Thymus (tissue), 11 donors: Measurements from ENCODE around the gene C1QC. TPM values are rescaled to one million over a fixed set of nuclear protein-coding genes. Genes with fewer than 3 reads are reported as not detected.
A peak's percentile ranks its signal among the peaks of the same experiment; 100 is the strongest.

Source experiments
- DNase-seq, 9 donors: peaks; one replicate each; pipeline ENCODE4 v3.0.0-alpha.2; 2013; ENCODE audit warnings: low spot score in 9 of 9, low read depth in 6 of 9, missing footprints in 1 of 9
- H3K27ac ChIP-seq, 2 donors: one replicate each; pipeline ENCODE4 v1.5.1; 2013; ENCODE audit warnings: control low read depth in 1 of 2, low read depth in 1 of 2, low read length in 1 of 2, mild to moderate bottlenecking in 1 of 2, moderate library complexity in 1 of 2
- H3K27me3 ChIP-seq, 2 donors: one replicate each; pipeline ENCODE4 v1.5.1; 2013; ENCODE audit warnings: low read length in 1 of 2; ENCODE audit not compliant: control insufficient read depth in 2 of 2, insufficient read depth in 1 of 2
- H3K36me3 ChIP-seq, 2 donors: one replicate each; pipeline ENCODE4 v1.5.1; 2013; ENCODE audit warnings: low read length in 1 of 2, mild to moderate bottlenecking in 1 of 2, moderate library complexity in 1 of 2; ENCODE audit not compliant: control insufficient read depth in 2 of 2, insufficient read depth in 2 of 2
- H3K4me1 ChIP-seq, 2 donors: one replicate each; pipeline ENCODE4 v1.5.1; 2013; ENCODE audit warnings: low read length in 2 of 2; ENCODE audit not compliant: control insufficient read depth in 2 of 2, insufficient read depth in 2 of 2
- H3K4me3 ChIP-seq, 2 donors: one replicate each; pipeline ENCODE4 v1.5.1; 2013; ENCODE audit warnings: low read length in 2 of 2, control low read depth in 1 of 2, mild to moderate bottlenecking in 1 of 2
- H3K9me3 ChIP-seq, 2 donors: one replicate each; pipeline ENCODE4 v1.5.1; 2013; ENCODE audit warnings: low read length in 1 of 2, mild to moderate bottlenecking in 1 of 2; ENCODE audit not compliant: control insufficient read depth in 2 of 2, insufficient read depth in 1 of 2
- WGBS: extraction: QIAGEN DNeasy Blood & Tissue Kit; methylation state at CpG from one replicate; pipeline ENCODE4 v1.1.7; 2013; 5-methylcytosine and 5-hydroxymethylcytosine counted together
- polyA plus RNA-seq: library from polyadenylated mRNA; stranded (reverse); fragments of 200-250 nt; gene quantifications from one replicate; pipeline ENCODE4 v1.2.3, GENCODE V29; 2013
- total RNA-seq: library from RNA; stranded (reverse); fragments of 120-200 nt; gene quantifications from one replicate; pipeline ENCODE4 v1.2.4, GENCODE V29; 2013
- donor health status: healthy.

C1QC gene
- total and polyA plus RNA-seq, 2 donors: 83.0 to 129 TPM

DNA sequence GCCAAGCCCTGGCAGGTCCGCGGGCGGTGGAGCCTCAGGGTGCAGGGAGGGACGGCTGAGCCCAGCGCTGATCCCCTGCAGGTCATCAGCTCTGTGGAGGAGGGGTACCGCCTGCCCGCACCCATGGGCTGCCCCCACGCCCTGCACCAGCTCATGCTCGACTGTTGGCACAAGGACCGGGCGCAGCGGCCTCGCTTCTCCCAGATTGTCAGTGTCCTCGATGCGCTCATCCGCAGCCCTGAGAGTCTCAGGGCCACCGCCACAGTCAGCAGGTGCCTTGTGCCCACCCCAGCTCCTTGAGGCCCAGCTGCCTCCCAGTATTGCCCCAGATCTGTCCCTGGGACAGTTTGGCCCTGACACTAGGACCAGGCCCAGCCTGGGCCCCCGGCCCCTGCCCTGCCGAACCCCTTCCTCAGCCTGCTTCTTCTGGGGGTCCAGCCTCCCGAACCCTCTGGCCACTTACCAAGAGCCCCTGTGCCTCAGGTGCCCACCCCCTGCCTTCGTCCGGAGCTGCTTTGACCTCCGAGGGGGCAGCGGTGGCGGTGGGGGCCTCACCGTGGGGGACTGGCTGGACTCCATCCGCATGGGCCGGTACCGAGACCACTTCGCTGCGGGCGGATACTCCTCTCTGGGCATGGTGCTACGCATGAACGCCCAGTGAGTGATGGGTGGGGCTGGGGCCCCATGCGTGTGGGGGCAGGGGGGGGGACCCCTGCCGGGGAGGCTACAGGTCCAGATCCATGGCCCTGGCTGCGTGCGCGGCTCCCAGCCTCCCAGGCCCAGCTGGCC is 42.4 kb upstream of the C1QC start:
- 91% methylated on average over 39 of the region's 39 CpGs for WGBS
- DNase-seq: no peak
- H3K27ac ChIP-seq: no peak overlapping the region
- no peaks in the 10 kb centered on the region for H3K9me3 ChIP-seq
- peaks cover 0 to 2% of the 10 kb centered on the region in 2 donors for H3K27me3 ChIP-seq
- no peaks in the 10 kb centered on the region for H3K36me3 ChIP-seq
- no peak overlapping the region for H3K4me3 ChIP-seq
- no peaks in the 10 kb centered on the region for H3K4me1 ChIP-seq

DNA sequence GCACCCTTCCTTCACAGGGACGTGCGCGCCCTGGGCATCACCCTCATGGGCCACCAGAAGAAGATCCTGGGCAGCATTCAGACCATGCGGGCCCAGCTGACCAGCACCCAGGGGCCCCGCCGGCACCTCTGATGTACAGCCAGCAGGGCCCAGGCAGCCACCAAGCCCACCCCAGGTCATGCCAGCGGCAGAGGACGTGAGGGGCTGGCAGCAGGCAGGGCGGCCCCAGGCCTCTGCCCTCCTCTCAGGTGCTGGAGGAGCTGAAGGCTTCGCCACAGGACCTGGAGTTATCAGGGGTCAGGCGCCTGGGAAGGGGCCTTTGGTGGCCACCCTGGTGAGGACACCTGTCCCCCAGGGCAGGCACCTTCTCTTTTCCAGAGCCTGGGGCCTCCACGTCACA is 41.8 kb upstream of the C1QC start:
- Histone ChIP-seq H3K9me3 (no peaks in the 10 kb centered on the region), H3K36me3 (no peaks in the 10 kb centered on the region), H3K27ac (no peak overlapping the region), H3K27me3 (peaks cover 0 to 4% of the 10 kb centered on the region in 2 donors), H3K4me1 (no peaks in the 10 kb centered on the region), H3K4me3 (no peak overlapping the region)
- DNase-seq: no peak
- WGBS: 96% methylated on average over 12 of the region's 12 CpGs

DNA sequence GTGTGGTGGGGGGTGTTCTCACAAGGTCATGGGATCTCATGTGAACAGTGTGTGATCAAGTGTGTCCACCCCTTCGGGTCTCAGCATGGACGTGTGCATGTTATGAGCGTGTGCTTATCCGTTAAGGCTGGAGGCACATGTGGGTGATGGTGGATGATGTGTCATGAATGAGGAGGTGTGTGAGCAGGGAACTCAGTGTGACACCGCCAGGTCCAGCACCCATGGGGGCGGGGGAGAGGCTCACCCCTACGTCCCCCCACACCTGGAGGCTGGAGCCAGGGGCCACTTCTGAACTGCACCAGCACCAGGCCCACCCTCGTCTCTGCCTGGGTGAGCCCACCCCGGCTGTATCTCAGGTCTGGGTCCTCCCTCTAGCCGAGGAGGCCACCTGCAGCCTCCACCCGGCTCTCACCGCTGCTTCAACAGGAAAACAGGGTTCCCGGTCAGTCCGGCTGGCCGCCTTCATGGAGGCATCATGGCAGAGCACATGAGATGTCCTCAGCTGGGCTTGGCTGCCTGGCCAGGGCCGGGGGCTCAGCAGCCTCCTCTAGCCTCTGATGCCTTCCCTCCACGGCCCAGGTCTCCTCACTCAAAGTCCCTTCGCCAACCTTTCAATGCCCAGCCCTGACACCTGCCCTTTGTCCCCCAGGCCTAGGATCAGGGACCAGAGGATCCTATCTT is 41.2 kb upstream of the C1QC start:
- H3K27me3 ChIP-seq: peaks cover 0 to 4% of the 10 kb centered on the region in 2 donors
- DNase-seq: no peak
- WGBS: 91% methylated on average over 18 of the region's 18 CpGs

DNA sequence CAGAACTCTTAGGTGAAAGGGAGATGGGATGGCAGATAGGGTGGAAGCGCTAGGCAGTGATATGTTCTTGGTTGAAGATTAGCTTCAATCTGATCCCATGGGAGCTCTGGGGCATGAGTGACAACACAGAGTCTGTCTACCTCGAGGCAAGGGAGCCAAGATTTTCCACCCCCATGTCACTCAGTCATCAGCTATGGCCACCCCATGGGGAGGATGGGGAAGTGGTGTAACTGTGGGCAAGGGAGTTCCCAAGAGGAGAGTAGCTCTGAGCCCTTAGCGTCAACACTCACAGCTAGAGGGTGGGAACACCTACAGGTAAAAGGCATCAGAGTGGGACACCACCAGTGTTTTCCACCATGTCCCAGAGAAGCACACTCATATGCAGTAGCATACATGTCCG is 37.3 kb upstream of the C1QC start:
- Histone ChIP-seq H3K9me3 (no peaks in the 10 kb centered on the region), H3K4me1 (no peaks in the 10 kb centered on the region), H3K36me3 (no peaks in the 10 kb centered on the region), H3K27me3 (peaks cover 0 to 9% of the 10 kb centered on the region in 2 donors), H3K27ac (no peak overlapping the region), H3K4me3 (no peak overlapping the region)
- no peak for DNase-seq
- 68% methylated on average over 4 of the region's 4 CpGs for WGBS

More for the DNA sequence above, 41.2 kb upstream of the C1QC start:
- H3K4me3 ChIP-seq: no peak overlapping the region
- no peaks in the 10 kb centered on the region for H3K36me3 ChIP-seq
- no peaks in the 10 kb centered on the region for H3K9me3 ChIP-seq
- H3K27ac ChIP-seq: no peak overlapping the region
- no peaks in the 10 kb centered on the region for H3K4me1 ChIP-seq

DNA sequence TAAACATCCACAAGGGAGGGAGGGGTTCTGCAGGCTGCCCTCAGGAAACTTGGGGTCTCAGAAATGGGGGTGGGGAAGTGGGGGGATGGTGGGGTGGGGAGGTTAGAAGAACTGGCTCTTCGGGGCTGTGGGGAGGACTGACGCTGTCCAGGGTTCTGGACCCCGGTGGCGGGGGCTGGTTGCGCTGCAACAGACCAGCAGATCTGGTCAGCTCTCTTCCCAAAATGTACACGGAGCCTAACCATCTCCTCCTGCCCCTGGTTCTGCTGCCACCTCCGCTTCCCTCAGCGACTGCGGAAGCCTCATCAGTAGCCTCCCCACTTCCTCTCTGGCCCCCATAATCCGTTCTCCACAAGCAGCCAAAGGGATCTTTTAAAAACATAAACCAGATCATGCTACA is 36.3 kb upstream of the C1QC start:
- Histone ChIP-seq H3K9me3 (no peaks in the 10 kb centered on the region), H3K27ac (no peak overlapping the region), H3K36me3 (no peaks in the 10 kb centered on the region), H3K27me3 (peaks cover 0 to 9% of the 10 kb centered on the region in 2 donors), H3K4me1 (no peaks in the 10 kb centered on the region), H3K4me3 (no peak overlapping the region)
- no peak for DNase-seq
- WGBS: 12% methylated on average over 10 of the region's 10 CpGs

DNA sequence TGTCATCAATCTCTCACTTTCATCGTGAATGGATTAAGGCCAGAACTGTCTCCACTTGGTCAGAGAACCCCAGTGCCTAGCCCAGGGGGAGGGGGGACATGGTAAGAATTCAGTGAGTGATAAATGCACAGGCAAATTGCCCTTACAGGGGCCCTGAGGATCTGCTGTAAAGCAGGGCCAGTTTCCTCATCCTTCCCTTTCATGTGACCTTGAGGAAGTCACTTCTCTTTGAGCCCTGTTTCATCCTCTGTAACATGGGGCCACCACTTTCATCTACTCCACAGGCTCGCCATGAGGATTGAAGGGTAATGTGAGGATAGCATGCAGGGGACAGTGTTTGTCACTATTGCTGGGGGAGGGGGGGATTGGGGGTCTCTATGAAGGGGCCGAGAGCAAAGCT is 35.1 kb upstream of the C1QC start:
- Histone ChIP-seq H3K36me3 (no peaks in the 10 kb centered on the region), H3K27me3 (peaks cover 0 to 7% of the 10 kb centered on the region in 2 donors), H3K4me1 (no peaks in the 10 kb centered on the region)

DNA sequence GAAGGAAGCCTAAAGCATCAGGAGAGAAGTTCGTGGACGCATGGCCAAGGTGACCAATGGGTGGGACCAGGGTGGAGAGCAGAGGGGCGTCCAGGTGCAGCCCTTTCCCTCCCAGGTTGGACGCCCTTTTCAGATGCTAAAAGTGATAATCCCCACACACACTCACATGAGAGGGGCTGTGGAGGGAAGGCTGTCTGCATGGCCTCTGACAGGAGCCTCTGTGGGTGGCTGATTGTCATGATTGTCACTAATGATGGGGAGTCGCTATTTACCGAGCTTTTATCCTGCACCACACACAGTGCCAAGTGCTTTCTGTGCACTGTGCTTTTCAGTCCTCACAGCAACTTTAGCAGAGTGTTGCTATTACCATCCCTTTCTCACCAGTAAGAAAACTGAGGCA is 34.1 kb upstream of the C1QC start:
- H3K27me3 ChIP-seq: peaks cover 0 to 7% of the 10 kb centered on the region in 2 donors
- no peaks in the 10 kb centered on the region for H3K4me1 ChIP-seq
- H3K9me3 ChIP-seq: no peaks in the 10 kb centered on the region
- no peak for DNase-seq
- no peak overlapping the region for H3K27ac ChIP-seq
- no peak overlapping the region for H3K4me3 ChIP-seq
- whole genome bisulfite sequencing: 21% methylated on average over 6 of the region's 6 CpGs
- no peaks in the 10 kb centered on the region for H3K36me3 ChIP-seq

More for the DNA sequence above, 35.1 kb upstream of the C1QC start:
- no peak overlapping the region for H3K4me3 ChIP-seq
- no peak overlapping the region for H3K27ac ChIP-seq
- 74% methylated on average over 3 of the region's 3 CpGs for WGBS
- no peak for DNase-seq
- no peaks in the 10 kb centered on the region for H3K9me3 ChIP-seq

DNA sequence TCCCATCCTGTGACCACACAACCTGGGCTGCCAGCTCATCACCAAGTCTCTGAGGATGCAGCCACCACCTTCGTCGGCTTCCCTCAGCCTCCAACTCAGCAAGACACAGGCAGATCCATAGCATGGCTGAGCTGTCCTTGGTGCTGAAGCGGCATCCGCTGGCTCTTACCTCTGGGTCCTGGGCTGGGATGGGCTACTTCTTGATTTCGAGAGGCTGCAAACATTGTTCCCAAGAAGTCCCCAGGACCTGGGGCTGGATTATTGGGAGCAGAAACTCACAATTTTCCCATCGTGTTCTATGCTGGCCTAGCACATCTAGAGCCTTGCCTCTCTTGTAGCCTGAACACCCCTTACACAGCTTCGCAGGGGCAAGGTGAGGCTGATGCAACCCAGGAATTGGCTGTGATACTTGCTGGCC is 31.9 kb upstream of the C1QC start:
- H3K4me3 ChIP-seq: no peak overlapping the region
- H3K4me1 ChIP-seq: no peaks in the 10 kb centered on the region
- DNase-seq: peak; percentile 8 to 62 (median 27)
- H3K27ac ChIP-seq: no peak overlapping the region
- H3K36me3 ChIP-seq: no peaks in the 10 kb centered on the region
- WGBS: 23% methylated on average over 7 of the region's 7 CpGs
- H3K9me3 ChIP-seq: no peaks in the 10 kb centered on the region
- peaks cover 0 to 7% of the 10 kb centered on the region in 2 donors for H3K27me3 ChIP-seq
